ENCODE data around the gene HPDL. TPM values are rescaled to one million over a fixed set of nuclear protein-coding genes. Genes with fewer than 3 reads are reported as not detected.
"Not testable (repeated sequence)": the region's sequence is repeated elsewhere in the genome, so short reads cannot be mapped to it uniquely, and the experiment has no call there.

HPDL gene
- total RNA-seq (2014; rRNA removed; shearing (Covaris generic)): not detected in 2 replicates

DNA sequence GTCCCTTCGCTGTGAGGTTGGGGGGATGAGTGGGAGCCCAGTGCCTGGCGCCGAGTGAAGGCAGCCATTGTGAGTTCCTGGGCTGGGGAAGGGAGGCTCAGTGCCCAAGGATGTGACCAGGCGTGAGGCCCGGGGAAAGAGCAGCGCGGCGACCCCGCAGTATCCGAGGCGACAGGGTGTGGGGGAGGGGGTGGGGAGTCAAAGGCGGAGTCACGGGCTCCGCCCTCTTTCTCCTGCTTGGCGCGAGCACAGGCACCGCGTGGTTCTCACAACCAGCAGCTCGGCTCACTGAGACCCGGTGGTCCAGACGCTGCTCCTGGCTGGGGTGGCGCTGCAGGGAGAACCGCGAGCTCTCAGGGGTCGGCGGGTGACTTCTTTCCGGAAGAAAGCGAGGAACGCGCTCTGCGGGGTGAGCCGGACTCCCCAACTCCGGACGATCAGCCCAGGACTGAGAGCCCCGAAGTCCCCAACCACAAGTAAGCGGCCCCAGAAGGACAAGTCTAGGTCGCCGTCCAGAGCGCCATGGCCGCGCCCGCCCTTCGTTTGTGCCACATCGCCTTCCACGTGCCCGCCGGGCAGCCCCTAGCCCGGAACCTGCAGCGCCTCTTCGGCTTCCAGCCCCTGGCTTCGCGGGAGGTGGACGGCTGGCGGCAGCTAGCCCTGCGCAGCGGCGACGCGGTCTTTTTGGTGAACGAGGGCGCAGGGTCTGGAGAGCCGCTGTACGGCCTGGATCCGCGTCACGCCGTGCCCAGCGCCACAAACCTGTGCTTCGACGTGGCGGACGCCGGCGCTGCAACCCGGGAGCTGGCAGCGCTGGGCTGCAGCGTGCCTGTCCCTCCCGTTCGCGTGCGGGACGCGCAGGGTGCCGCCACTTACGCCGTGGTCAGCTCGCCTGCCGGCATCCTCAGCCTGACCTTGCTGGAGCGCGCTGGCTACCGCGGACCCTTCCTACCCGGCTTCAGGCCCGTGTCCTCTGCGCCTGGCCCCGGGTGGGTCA is at the start of gene HPDL:
TSS of gene HPDL (plus strand) at position 269 of the 997 bp plus-strand sequence. CDS start at position 523, 254 bp downstream.
- DNase-seq (ENCODE audit: low spot score): no peak

DNA sequence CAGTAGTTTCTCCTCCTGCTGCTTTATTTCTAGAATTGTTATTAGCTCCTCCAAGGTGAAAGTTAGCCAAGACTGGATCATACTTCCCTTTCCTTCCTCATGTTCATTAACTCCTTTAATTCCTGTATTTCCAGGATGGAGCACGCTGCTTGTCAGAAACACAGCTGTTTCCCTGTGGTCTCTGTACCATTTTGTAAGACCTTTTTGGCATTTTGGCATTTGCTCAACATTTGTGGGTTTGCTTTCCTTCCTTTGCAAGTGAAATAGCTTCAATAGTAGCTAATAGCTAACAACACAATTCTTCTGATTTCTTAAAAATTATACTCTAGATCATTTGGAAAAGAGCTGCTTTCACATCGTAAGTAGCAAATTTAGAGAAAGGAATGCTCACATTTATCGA is 44.3 kb upstream of the HPDL start:
- DNase-seq (ENCODE audit: low spot score): no peak

DNA sequence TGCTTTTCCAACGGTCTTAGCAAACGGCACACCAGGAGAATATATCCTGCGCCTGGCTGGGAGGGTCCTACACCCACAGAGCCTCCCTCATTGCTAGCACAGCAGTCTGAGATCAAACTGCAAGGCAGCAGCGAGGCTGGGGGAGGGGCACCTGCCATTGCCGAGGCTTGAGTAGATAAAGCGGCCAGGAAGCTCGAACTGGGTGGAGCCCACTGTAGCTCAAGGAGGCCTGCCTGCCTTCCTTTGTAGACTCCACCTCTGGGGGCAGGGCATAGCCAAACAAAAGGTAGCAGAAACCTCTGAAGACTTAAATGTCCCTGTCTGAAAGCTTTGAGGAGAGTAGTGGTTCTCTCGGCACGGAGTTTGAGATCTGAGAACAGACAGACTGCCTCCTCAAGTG is 41.8 kb upstream of the HPDL start:
- not testable (repeated sequence) for DNase-seq (ENCODE audit: low spot score)

DNA sequence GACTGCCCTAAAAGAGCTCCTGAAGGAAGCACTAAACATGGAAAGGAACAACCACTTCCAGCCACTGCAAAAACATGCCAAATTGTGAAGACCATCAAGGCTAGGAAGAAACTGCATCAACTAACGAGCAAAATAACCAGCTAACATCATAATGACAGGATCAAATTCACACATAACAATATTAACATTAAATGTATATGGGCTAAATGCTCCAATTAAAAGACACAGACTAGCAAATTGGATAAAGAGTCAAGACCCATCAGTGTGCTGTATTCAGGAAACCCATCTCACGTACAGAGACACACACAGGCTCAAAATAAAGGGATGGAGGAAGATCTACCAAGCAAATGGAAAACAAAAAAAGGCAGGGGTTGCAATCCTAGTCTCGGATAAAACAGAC is 40.2 kb upstream of the HPDL start:
- not testable (repeated sequence) for DNase-seq (ENCODE audit: low spot score)

DNA sequence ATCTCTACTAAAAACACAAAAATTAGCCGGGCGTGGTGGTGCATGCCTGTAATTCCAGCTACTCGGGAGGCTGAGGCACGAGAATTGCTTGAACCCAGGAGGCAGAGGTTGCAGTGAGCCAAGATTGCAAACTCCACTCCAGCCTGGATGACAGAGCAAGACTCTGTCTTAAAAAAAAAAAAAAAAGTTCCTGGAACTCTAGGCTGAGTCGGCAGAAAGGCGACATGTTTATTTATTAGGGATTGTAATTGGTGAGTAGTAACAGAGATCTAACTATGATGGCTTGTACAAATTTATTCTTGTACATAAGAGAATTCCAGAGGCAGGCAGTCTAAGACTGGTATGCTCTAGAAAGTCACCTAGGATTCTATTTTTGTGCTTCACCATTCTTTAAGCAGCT is 35.7 kb upstream of the HPDL start:
- DNase-seq (ENCODE audit: low spot score): not testable (repeated sequence)

DNA sequence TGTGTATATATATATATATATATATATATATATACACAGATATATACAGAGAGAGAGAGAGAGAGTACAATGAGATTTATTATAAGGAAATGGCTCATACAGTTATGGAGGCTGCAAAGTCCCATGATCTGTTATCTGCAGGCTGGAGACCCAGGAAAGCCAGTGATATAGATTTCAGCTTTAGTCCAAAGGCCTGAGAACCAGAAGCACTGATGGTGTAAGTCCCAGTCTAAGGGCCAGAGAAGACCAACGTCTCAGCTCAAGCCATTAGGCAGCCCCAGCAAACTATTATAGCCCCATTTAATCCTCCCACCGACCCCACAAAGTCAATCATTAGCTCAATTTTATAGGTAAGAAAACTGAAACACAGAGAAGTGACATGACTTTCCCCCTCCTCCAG is 35.0 kb upstream of the HPDL start:
- no peak for DNase-seq (ENCODE audit: low spot score)

DNA sequence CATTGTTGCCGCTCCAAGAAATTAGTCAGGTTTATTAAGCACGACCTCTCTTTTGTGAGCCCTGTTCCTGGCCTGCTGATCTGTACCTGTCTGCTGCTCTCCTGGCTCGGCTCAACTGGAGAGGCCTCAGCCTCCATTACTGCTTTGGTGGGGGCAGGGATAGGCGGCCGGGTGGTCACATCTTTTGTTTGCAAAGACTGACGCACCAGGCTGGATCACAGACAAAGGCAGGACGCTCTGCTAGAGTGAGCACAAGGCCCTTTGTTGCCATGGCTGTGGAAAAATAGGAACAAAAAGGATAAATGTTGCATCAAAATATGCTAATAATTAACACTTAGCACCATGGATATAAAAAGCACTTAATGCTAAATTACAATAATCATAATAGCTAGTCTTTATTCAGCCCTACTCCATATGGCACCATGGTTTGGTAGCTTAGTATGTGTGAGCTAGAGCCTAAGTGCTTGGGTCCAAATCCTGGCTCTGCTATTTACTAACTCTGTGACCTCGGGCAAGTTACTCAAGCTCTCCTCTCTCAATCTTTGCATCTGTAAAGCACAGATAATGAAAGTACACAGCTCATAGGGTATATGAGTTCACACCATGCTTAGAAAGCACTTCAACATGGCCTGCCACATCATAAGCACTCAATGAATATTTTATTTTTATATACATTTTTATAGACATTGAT is 28.9 kb upstream of the HPDL start:
- DNase-seq (ENCODE audit: low spot score): no peak

DNA sequence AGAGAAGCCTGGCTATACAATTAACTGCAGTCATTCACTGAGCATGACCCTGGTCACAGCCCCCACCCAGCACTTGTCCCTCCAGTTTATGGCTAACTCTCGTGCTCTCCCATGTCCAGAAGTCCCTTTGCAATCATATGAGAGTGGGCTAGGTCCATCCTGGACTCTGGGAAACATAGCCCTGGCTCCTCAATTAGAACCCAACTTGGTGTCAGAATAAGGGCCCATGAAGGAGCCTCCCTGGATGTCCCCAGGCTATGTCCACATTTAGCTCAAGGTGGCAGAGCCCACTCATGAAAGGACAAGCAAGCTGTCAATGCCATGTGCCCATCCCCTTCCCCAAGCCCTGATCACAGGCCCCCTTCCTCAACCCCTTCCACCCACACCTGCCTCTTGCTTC is 27.4 kb upstream of the HPDL start:
- no peak for DNase-seq (ENCODE audit: low spot score)

DNA sequence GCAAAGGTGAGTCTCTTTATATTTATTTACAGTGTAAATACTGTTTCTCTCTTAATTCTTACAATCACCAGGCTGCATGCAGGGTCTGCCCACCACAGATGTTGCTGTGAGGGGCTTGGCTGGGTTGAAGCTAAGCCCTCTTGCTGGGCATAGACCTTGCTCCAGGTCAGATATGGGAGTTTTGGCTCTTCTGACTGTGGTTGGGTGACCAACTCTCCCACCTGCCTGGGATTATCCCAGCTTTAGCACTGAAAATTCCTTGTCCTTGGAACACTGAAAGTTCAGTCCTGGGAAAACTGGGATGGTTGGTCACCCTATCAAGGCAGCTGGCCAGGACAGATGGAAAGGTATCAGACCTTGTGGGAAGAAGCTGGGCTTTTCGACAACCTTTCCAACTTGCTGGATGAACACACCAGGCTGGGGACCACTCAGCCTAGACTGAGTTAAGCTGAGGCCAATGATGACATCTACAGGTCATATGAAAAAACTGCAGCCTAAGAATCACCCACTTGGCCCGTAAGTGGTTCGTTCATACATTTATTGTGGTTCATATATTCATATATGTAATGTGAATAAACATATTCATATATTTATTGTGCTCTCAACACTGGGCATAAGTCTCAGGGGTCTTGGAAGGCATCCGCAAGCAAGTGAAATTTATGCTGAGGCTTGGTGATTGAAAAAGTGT is 26.6 kb upstream of the HPDL start:
- peak; percentile 75 for DNase-seq (ENCODE audit: low spot score)

DNA sequence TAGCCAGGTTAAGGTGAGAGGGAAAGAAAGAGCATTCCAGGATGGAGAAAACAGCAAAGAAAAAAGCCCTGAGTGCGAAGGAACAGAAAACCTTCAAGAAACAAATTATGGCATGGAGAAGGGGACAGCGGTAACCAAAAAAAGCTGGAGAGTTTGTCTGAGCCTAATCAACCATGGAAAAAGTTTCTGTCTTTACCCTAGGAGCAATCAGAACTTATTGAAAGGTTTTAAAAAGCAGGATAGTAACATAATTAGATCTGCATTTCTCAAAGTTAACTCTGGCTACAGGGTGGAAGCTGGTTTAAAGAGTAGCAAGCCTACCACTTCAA is 26.1 kb upstream of the HPDL start:
- no peak for DNase-seq (ENCODE audit: low spot score)

DNA sequence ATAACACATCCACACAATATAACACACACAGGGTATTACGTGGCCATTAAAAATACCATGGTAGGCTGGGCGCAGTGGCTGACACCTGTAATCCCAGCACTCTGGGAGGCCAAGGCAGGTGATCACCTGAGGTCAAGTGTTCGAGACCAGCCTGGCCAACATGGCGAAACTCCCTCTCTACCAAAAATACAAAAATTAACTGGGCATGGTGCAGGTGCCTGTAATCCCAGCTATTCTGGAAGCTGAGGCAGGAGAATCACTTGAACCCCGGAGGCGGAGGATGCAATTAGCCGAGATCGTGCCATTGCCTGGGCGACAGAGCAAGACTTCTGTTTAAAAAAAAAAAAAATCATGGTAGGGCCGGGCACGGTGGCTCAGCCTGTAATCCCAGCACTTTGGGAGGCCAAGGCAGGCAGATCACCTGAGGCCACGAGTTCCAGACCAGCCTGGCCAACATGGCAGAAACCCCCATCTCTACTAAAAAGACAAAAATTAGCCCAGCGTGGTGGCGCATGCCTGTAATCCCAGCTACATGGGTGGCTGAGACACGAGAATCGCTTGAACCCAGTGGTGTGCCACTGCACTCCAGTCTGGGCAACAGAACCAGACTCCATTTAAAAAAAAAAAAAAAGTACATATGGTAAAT is 24.1 kb upstream of the HPDL start:
- no peak for DNase-seq (ENCODE audit: low spot score)

DNA sequence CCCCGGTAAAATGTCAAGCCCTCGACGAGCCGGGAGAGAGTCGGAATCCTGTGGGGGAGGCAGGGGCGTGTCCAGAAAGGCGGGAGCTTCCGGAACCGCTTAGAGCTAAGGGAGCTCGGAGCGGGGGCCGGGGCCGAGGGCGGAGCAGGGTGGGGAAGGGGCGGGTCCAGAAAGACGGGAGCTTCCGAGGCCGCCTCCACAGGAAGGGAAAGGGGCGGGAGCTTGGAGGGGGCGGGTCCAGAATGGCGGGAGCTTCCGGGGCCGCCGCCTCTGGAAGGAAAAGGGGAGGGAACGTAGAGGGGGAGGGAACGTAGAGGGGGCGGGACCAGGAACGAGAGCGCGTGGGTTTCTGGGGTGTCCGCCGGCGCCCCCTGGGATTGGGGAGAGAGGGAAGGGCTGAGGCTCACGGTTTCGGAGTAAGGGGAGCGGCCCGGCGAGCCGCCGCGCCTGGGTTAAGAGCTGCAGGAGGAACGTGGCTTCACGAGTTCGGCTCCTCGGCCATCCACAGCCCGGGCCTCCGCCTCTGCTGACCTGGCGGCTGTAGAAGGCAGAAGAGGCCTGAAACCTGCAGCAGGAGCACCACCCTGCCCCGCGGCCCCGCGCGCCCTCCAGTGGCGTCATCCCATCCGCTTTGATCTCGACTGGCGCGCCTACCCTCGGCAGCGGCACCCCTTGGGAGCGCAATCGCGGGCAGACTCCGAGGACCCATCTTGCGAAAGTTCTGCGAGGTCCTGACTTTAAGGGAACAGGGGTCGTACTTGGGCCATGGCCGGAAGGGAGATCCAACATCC is 23.0 kb upstream of the HPDL start:
- DNase-seq (ENCODE audit: low spot score): peak; percentile 93

DNA sequence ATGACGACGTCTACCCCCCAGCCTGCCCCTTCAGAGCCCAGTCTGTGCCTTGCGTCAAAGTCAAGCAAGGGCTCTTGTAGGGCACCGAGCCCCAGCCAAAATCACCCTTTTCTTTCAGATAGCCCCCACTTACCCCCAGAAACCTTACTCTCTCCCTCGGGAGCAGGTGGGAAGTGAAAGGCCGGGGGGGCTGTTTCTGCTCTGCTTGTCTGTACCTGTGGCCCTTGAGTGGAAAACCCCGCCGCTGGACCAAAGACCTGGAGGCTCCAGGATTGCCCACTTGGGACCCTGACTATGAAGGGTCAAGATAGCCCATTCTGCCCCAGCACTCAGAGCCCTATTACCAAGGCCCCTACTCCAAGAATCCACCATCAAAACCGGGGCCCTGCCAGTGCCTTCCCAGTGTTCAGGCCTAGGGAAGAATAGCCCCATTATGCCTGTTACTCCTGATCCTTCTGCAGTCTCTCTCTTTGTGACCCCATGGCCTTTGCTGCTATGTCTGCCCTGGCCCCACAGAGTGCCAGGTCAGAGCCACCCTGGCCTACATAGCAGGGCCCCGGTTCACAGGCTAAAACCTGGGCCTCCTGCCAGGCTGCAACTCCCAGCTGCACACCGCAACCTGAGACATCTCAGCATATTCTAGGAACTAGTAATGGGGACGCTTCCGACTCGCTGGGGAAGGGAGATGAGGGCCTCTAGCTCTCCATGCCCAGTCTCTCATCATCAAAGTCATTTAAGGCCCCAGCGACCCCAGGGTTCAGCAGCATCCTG is 22.2 kb upstream of the HPDL start:
- DNase-seq (ENCODE audit: low spot score): no peak

DNA sequence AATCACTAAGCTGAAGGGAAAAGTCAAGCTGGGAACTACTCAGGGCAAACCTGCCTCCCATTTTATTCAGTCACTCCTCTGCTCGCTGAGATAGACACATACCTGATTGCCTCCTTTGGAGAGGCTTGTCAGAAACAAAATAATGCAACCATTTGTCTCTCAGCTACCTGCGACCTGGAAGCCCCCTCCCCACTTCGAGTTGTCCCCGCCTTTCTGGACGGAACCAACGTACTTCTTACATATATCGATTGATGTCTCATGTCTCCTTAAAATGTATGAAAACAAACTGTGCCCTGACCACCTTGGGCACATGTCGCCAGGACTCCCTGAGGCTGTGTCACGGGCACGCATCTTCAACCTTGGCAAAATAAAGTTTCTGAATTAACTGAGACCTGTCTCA is 21.5 kb upstream of the HPDL start:
- DNase-seq (ENCODE audit: low spot score): no peak

DNA sequence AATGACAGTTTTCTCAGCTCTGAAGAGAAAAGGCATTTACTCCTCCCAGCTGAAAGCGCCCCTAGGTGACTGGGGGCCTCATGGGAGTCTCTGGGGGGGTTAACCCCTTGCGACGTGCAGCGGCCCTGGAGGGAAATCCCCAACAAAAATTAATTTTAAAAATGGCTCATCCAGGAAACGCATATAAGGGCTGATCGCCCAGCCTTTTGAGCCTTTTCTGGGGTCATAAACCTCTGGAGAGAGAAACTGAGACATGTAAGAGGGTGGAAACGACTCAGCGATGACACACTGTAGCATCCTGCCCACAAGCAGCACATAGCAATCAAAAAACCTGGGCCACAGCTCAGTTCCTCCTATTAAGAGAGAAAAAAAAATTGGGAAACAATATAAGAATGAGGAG is 20.4 kb upstream of the HPDL start:
- no peak for DNase-seq (ENCODE audit: low spot score)

DNA sequence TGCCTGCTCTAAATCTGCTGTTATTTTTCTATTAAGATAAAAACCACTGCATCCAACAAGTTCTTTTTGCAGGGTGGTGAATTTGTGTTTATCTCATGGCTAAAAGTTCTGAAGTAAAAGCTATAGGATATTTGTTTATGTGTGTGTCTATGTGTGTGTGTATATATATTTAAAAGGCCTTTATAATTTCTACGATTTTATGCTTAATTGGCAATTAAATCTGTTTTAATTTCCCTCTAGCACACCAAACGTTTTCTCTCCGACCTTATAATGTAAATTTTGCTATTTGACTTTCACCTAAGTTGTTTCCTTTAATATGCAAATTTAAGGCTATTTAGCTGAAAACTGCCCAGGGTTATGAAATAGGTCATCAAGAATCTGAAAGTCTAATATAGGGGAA is 19.8 kb upstream of the HPDL start:
- no peak for DNase-seq (ENCODE audit: low spot score)

DNA sequence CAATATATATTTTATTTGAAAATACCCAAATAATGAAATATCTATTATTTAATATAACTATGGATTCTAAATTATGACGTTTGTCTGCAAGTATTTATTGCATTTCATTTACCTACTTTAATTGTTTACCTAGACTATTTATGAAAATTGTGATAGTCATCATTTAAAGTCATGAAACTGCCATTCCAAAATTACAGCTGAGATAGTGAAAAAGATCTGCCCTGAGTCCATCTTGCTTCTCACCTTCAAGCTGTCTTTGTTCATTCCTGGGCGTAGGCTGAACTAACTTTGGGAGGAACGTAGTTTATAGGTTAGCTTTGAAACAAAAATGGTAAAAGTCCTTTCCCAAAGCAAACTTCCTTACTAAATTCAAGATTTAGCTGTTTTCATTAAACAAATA is 12.4 kb upstream of the HPDL start:
- no peak for DNase-seq (ENCODE audit: low spot score)

DNA sequence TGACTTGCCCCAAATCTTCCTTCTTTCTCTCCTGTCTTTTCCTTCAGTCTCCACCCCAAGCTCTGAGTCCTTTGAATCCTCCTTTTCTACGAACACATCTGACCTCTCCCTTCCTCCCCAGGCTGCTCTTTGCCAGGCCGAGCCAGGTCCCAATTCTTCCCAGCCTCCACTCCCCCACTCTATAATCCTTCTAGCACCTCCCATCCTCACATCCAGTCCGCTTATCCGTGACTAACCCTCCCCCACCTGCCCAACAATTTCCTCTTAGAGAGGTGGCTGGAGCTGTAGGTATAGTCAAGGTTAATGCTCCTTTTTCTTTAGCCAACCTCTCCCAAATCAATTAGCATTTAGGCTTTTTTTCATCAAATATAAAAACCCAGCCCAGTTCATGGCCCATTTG is 9.5 kb upstream of the HPDL start:
- no peak for DNase-seq (ENCODE audit: low spot score)

DNA sequence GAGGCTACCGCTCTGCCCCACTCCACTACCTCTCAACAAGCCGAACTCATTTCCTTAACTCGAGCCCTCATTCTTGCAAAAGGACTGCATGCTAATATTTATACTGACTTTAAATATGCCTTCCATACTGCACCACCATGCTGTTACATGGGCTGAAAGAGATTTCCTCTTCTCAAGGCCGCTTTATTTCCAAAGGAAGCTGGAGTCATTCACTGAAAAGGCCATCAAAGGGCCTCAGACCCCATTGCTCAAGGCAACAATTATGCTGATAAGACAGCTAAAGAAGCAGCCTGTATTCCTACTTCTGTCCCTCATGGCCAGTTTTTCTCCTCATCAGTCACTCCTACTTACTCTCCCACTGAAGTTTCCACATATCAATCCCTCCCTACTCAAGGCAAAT is 6.9 kb upstream of the HPDL start:
- DNase-seq (ENCODE audit: low spot score): no peak

DNA sequence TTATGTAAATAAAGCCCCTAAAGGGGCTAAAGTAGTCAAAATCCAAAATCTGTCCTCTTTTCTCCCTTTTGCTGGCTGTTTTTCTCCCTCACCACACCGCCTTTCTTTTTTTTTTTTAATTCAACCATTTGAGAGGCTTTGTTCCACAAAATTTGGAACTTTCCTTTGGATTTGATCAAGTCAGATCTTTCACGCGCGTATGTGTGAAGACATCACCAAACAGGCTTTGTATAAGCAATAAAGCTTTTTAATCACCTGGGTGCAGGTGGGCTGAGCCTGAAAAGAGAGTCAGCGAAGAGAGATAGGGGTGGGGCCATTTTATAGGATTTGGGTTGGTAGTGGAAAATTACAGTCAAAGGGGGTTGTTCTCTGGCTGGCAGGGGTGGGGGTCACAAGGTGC is 5.3 kb upstream of the HPDL start:
- no peak for DNase-seq (ENCODE audit: low spot score)

Measured in A172 (cell line).